ENCODE data around the gene PIGZ.

- TF ChIP-seq POLR2A (IDR thresholded peaks at IDR 0.05) (no peak), CTCF (IDR thresholded peaks at IDR 0.05) (peak in 1 of 5 experiments; percentile 7), POLR2AphosphoS5 (IDR thresholded peaks at IDR 0.05) (no peak)
Measured at GRCh38 chr3:196988241-196989029, 19.8 kb upstream of the PIGZ start.
